GM12874 (cell line): ENCODE results near the gene SPDEF.

Experiments
- CTCF ChIP-seq: IDR thresholded peaks from 2 replicates; pipeline ENCODE4 v1.5.1; 2011; ENCODE audit warnings: low read depth, mild to moderate bottlenecking, control low read depth, low read length, moderate library complexity; ENCODE audit not compliant: insufficient read depth

SPDEF gene

GRCh38 chr6:34508425-34508824 is 47.7 kb downstream of the SPDEF start:
- no peak for TF ChIP-seq CTCF

- TF ChIP-seq CTCF: no peak
These were observed 49.4 kb downstream of the SPDEF start for GRCh38 chr6:34506718-34507117.

GRCh38 chr6:34497411-34497810 is 58.7 kb downstream of the SPDEF start:
- TF ChIP-seq CTCF: no peak

- TF ChIP-seq CTCF: no peak
These were observed 59.9 kb downstream of the SPDEF start for GRCh38 chr6:34496103-34496685.

GRCh38 chr6:34494973-34495372 is 61.2 kb downstream of the SPDEF start:
- no peak for TF ChIP-seq CTCF

- no peak for TF ChIP-seq CTCF
These were observed 62.8 kb downstream of the SPDEF start for GRCh38 chr6:34493344-34493743.

GRCh38 chr6:34491091-34491430 is 65.1 kb downstream of the SPDEF start:
- no peak for TF ChIP-seq CTCF
